ENCODE measurements around the gene POLR1H.

GRCh38 chr6:30035784-30036183 lies 25.3 kb upstream of the POLR1H start:
- no peak for TF ChIP-seq POLR2A (IDR thresholded peaks at IDR 0.05; ENCODE audit: low read length)
- TF ChIP-seq GATA1 (IDR thresholded peaks at IDR 0.05; ENCODE audit: low read depth, low read length) = no peak

All from erythroblast (primary cell).